NCI-H2171 (cell line): ENCODE data around the gene KIAA1217.
A peak's percentile ranks its signal among the peaks of the same experiment; 100 is the strongest.

Experiments used
- DNase-seq: peaks from one replicate; lab custom pipeline; 2025; lab: John Stamatoyannopoulos, UW

Gene KIAA1217

GRCh38 chr10:24247841-24248240 is 38.9 kb downstream of the KIAA1217 start:
- DNase-seq = no peak

DNA sequence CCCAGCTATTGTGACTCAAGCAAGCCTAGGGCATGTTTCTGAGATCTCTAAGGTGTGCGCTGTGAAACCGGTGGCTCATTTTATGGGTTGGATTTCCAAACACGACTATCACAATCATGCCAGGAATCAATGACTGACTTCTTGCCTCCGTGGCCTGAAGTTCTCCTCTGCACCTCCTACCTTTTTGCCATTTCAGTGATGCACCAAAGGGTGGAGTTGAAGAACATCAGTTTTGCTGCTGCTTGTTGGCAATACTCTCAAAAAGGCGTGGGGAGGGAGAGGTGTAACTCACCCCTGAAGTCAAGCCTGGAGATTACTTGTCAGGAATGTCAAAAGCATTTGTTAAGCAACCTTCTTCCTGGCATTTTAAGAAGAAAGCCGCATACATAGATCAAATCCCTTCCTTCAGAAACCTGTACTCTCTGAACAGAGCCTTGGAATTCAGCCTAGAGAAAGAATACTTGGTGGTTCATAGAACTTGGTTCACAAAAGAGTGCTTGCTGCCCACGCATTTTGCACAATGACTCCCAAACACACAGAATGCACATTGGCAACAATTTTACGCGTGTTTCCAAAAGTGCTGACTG is 41.0 kb downstream of the KIAA1217 start:
- no peak for DNase-seq

DNA sequence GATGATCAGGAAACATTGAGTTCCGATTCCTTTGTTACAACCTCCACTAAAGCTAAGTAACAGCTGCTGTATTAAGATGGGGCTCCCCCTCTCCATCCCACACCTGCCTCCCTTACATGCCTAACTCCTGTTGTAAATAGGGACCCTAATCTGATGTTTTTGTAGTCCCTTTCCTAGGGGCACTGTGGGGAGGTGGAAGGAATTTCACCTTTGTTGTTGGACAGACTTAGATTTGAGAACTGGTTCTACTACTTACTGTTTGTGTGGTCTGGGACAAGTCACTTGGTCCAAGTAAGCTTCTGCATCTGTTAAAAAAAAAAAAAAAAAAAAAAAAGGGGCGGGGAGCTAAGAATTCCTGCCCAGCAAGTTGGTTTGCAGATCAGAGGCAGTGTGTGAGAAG is 42.6 kb downstream of the KIAA1217 start:
- DNase-seq = no peak

DNA sequence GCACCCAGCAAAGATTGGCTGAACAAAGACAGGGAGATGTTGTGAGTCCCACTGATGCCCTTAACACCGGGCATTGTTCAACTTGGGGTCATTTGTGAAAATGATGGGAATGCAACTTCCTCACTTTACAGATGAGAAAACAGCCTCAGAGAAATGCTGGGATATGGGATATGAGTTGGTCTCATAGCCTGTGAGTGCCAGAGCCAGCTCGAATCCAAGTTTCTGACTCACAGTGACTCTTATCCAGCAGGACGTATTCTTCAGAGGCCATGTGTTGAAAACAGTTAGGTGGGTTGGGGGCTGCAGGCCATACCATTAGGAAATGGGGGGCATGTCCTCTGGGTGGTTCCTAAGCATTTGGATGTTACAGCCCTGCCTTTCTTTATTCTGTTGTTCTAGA is 45.2 kb downstream of the KIAA1217 start:
- DNase-seq = no peak

DNA sequence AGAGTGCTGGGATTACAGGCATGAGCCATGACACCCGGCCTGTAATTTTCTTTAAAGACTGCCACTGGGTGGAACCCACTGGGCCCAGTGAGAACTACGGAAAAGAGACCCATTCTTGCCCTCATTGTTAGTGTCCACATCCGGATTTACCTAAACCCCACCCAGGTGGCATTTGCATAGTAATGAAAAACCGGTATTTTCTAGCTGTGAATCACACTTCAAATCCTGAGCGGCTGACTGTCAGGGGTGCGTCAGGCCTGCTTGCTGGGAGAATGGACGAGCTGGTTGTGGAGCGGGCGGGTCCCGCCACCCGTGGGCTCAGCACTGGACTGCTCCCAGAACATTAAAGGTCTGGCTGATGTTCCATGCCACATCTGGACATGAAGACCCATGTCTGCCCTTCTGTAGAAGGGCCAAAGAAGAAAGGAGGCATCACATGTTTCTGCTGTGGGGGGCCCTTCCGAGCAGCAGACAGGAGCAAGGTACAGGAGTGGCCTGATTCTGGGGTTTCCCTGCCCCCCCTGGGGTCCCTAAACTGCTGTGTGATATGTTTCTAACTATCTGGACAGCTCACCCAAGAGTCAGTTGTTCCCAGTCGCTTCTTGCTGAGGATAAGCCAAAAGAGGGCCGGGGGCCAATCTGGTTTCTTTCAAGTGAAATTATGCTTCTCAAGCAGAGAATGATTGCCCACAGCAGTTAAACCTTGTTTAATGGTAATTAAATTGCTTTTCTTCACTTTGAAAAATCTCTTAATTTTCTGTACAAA is 46.4 kb downstream of the KIAA1217 start:
- DNase-seq = no peak

GRCh38 chr10:24255881-24256311 is 47.0 kb downstream of the KIAA1217 start:
- DNase-seq = peak; percentile 40

DNA sequence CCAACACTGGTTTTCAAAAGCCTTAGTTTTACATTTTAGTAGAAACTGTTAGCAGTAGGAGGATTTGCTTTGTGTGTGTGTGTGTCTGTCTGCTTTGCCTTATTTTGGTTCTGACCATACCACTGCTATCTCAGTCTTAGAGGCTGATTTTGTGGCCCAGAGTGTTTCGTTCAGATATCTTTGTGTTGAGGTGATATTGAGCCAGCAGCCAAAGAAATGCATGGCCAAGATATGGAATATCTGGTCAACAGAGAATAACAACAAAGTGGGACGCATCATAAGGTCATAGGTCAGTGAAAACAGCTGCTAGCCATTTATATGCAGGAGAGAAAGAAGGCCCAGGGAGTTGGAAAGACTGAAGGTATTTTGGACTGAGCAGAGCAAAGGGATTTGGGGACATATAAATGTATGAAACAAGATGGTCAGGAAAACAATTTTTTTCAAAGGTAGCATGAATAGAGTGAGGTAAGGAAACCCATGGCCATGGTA is 47.7 kb downstream of the KIAA1217 start:
- DNase-seq = no peak

GRCh38 chr10:24257588-24257987 is 48.6 kb downstream of the KIAA1217 start:
- DNase-seq = no peak

GRCh38 chr10:24259365-24260130 is 50.6 kb downstream of the KIAA1217 start:
- peak; percentile 48 for DNase-seq

GRCh38 chr10:24261627-24262026 is 52.7 kb downstream of the KIAA1217 start:
- DNase-seq = no peak

DNA sequence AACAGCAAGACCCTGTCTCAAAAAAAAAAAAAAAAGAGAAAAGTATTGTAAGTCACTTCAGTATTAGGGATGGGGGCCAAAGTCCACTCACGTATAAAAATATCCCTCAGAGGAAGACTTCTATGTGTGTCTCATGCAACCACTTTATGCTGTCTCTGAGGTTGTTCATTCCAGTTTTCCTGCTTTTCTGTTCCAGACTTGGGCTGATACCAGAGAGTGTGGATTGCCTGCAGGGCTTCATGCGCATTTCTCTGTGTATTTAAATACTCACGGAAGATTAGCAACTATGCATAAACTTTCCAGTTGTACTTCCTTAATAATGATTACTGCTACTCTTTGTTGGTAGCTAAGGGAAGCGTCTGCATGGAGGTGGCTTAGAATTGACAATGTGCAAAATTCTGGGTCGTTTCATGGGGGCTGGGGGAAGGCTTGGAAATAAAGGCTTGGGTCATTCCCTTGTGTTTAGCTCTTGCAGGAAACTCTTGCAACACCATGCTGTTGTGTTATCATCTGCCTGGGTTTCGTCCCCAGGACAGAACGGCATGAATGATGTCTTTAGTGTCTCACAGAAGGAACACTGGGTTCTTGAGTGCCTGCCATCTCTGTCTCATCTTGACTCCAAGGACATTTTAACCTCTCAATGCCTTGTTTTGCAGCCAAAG is 54.1 kb downstream of the KIAA1217 start:
- DNase-seq = no peak

DNA sequence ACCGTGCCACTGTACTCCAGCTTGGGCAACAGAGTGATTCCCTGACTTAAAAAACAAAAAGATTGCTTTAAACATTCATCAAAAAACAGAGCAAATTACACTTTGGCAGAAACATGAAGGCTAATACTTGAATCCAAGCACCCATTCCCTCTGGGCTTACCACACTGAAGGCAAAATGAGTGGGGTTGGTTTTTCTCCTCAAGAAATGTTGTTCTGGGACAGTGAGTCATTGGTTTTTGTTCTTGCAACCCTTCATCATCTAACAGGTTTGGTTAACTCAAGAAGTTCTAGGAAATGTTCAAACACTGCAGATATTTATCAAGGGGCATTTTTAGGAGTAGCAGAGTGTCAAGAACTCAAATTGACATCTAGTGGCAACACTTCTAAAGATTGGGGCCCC is 60.5 kb downstream of the KIAA1217 start:
- no peak for DNase-seq

DNA sequence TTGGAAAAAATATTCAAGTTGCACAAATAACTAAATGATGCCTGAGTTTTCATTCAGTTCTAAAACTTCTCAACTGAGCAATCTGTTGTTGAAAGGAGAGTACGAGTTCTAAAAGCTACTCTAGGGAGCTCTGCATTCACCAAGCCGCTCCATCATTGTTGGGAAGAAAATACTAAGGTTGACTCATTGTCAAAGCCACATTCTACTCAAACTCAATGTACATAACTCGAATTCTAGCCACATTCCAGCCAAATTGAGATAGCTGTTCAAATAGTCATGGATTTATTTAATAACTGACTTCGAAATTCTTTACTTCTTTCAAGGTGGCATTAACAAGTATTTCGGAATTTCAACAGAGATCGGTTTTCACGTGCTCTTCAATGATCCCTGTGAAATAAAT is 63.4 kb downstream of the KIAA1217 start:
- DNase-seq = no peak

DNA sequence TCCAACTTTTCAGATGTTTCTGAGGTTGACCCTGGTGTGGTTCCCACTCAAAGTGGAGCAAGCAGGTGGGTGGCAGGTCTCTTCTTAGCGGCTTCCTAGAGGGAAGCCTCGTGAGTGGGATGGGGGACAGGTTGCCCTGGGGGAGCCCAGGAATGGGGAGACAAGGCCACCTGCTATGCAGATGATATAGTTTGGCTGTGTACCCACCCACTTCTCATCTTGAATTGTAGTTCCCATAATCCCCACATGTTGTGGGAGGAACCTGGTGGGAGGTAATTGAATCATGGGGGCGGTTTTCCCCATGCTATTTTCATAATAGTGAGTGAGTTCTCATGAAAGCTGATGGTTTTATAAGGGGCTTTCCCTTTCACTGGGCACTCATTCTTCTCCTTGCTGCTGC is 68.3 kb downstream of the KIAA1217 start:
- DNase-seq = no peak

GRCh38 chr10:24277771-24278170 is 68.8 kb downstream of the KIAA1217 start:
- no peak for DNase-seq

DNA sequence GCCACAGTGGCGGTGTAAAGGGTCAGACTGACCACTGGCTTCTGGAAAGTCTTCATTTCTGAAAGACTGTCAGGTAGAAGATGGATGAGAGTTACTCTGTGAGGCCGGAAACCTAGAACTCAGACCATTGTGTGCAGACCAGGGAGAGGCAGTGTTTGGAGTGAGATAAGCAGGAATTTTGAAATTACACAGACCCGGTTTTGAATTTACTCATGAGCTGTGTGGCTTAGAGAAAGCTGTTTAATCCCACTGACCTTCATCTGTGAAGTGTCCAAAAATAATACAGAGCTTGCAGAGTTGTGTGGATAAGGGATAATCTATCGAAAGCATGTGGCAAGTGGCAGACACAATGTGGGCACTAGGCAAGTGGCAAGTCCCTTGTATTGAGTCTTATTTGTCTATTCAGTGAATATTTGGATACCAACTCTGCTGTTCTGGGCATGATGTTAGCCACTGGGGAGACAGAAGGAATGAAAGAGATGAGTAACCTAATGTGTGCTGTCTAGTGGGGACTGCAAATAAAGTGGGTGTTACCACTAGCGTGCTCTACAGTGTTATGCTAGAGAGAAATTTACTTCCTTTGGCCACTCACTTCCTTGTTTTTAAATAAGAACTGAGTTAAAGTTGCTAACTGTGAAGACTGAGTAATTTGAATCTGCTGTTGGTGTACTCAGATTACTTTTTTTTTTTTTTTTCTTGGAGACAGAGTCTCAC is 69.4 kb downstream of the KIAA1217 start:
- no peak for DNase-seq

GRCh38 chr10:24279166-24279565 is 70.2 kb downstream of the KIAA1217 start:
- DNase-seq = no peak

DNA sequence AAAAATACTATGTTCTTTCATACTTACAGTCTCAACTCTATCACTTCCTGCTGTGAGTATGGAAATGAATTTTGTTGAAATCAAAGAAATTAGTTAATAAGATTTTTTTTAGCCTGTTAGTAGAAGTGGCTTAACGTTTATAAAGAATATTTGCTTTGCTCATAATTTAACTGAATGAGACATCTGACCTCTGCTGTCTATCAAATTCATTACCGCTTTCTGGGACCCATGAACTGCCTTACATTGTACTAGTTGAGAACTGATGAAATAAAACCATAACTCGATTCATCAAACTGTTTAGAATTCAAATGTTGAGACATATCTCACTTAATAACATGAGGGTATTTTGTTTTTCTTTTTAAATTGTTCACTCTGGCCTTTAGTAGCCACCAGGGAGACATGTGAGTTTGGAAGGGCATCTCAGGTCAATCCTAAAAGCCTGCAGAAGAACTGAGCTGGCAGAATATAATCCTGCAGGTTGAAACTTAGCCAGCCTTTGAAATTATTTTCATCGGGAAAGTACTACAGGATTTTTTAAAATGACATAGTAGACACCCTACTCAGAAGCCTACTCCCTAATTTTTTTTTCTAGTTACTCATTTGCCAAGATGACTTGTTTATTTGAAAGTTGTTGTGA is 78.7 kb downstream of the KIAA1217 start:
- DNase-seq = no peak

DNA sequence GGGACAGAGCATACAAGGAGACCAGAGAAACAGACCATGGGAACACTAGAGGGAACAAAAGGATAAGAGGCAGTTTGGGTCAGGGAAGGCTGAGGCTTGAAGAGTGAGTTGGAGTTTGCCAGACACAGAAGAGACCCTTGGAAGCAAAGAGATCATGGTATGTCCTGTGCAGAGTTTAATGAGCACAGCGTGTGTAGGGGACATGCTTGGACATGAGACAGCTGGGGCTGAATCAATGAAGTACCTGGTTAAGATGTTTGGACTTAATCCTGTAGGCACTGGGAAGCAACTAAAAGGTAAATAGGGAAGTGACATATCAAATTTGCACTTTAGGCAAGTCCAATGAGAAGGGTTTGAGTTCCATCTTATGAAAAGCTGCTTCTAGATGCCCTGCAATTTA is 79.6 kb downstream of the KIAA1217 start:
- no peak for DNase-seq

- DNase-seq = no peak
These were observed 80.3 kb downstream of the KIAA1217 start for GRCh38 chr10:24289235-24289634.
